ENCODE results near the gene SLIT3. TPM values are rescaled to one million over a fixed set of nuclear protein-coding genes. Genes with fewer than 3 reads are reported as not detected.
"Not testable (repeated sequence)": the region's sequence is repeated elsewhere in the genome, so short reads cannot be mapped to it uniquely, and the experiment has no call there.

The SLIT3 gene
- polyA plus RNA-seq, 3 donors, result 0.99 to 24.6 (median 16.4) TPM

GRCh38 chr5:169242849-169243186 is 58.1 kb downstream of the SLIT3 start:
- WGBS, 3 donors, result 55 to 64% (median 55%) methylated on average over 2 of the region's 2 CpGs
- no peak overlapping the region for H3K27ac ChIP-seq (ENCODE audit: low read depth, low read length)

DNA sequence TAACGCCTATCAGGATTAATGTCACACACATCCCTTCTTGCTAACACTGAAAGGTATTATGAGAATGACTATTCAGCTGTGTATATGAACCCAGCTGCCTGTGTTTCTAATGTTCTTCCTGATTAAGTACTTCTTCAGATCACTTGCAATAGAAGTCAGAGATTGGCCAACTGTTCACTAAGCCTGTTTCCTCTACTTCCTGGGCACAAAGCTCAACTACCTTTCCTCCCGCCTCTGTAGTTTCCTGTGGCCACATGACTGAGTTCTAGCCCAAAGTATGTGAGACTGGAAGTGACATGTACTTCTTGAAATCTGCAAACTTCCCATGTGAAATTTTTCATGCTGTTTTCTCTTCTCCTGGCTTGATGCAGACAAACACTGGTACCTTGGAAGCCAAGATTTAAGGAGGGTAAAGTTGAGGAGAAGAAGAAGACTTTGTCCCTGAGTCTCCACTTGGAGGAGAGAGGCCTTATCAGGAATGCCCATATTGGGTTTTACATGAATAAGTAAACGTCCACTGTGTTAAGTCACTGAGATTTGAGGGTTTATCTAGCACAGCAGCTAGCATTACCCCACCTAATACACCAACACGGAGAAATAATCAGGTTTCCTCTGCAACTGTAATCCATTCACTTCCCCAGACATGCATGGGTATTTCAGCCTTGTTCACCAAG is 58.6 kb downstream of the SLIT3 start:
- WGBS, 3 donors, result 36 to 53% (median 42%) methylated on average over 4 of the region's 4 CpGs
- H3K27ac ChIP-seq (ENCODE audit: low read depth, low read length), result no peak overlapping the region

- no peak overlapping the region for H3K27ac ChIP-seq (ENCODE audit: low read depth, low read length)
- 76 to 79% (median 77%) methylated on average over 6 of the region's 6 CpGs for WGBS, 3 donors
These were observed 71.5 kb downstream of the SLIT3 start for GRCh38 chr5:169229342-169229892.

DNA sequence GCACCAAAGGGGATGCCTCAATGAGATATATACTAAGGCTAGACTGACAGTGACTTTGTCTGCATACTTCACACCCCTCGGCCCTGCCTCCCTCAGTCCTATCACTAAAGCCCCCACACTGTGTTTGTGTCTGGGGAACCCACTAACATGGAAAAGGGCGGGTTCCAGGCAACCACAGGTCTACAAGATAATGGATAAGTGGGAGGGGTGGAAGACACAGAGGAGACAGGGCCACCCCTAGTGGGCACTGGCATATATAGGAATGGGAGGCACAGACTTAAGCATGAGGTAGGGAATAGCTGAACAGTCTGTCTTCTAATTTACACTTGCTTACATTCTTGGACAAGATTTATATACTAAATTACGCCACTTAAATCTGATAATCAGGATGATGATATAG is 74.0 kb downstream of the SLIT3 start:
- WGBS, 3 donors, result 88 to 91% (median 89%) methylated on average over 3 of the region's 3 CpGs
- no peak overlapping the region for H3K27ac ChIP-seq (ENCODE audit: low read depth, low read length)

GRCh38 chr5:169225830-169226356 is 75.0 kb downstream of the SLIT3 start:
- H3K27ac ChIP-seq (ENCODE audit: low read depth, low read length), result no peak overlapping the region
- 84 to 96% (median 90%) methylated on average over 6 of the region's 6 CpGs for WGBS, 3 donors

DNA sequence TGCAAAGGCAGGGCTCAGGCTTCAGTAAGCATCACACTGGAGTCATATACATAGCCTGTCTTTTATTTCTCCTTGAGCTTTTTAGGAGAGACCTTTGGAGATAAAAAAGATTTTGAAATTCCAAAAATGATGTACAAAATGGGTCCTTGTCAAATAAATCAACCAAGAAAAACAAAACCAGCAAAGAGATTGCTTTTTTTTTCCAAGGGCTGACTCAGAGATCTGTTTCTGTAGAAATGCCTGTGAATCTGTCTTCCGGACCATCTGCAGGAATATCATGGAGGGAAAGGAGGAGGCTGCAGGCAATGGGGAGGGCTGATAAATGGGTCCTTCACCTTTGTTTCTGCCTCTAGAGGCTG is 77.4 kb downstream of the SLIT3 start:
- 62 to 94% (median 74%) methylated on average over 1 of the region's 1 CpG for WGBS, 3 donors
- H3K27ac ChIP-seq (ENCODE audit: low read depth, low read length), result no peak overlapping the region

DNA sequence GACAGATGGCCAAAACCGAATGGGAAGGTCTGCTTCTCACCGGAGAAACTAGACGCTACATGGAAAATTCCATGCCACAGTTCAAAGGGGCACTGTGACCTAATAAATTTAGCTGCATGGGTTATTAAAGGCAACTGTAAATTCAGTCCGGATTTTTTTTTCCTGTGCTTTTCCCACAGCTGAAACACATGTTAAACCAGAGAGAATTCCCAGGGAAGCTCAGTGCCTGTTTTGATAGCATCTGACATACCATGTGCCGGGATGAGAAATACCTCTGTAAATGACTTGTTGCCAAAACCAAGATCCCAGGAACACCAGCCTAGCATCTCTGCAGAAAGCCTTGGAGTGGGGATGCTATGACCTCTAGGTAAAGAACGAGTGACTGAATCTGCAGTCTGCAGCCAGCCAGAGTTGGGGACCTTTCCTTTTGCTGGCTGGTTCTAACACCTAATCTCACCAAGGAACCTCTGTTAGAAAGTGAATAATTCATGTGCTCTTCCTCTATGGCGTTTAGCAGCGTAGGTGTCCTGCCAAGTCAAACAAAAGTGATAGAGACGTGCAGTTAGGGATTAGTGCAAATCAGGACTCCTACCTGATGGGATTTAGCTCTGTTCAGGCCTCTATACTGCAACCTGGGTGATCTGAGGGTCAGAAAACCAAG is 77.9 kb downstream of the SLIT3 start:
- 28 to 66% (median 65%) methylated on average over 9 of the region's 9 CpGs for WGBS, 3 donors

DNA sequence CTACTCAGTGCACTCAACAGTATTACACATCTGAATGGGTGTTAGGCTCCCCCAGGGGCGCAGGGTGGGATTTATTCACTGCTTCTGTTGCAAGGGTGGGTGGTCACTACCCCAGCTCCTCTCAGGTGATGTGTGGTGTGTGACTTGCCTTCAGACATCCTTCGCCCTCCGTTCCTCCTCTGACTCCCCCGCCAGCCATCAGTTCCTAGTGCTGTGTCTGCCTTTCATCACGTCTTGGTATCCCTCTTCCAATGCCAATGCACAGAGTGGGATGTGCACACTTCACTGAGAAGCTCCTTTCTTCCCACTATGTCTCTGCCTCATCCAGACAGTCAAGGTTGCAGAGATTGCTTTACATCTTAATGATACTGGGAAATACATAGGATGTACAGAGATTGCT is 79.4 kb downstream of the SLIT3 start:
- 90 to 93% (median 91%) methylated on average over 5 of the region's 5 CpGs for WGBS, 3 donors
- no peak overlapping the region for H3K27ac ChIP-seq (ENCODE audit: low read depth, low read length)

More for the DNA sequence above, 77.9 kb downstream of the SLIT3 start:
- no peak overlapping the region for H3K27ac ChIP-seq (ENCODE audit: low read depth, low read length)

- 94 to 96% (median 94%) methylated on average over 6 of the region's 6 CpGs for WGBS, 3 donors
- no peak overlapping the region for H3K27ac ChIP-seq (ENCODE audit: low read depth, low read length)
These were observed 81.0 kb downstream of the SLIT3 start for GRCh38 chr5:169219961-169220360.

DNA sequence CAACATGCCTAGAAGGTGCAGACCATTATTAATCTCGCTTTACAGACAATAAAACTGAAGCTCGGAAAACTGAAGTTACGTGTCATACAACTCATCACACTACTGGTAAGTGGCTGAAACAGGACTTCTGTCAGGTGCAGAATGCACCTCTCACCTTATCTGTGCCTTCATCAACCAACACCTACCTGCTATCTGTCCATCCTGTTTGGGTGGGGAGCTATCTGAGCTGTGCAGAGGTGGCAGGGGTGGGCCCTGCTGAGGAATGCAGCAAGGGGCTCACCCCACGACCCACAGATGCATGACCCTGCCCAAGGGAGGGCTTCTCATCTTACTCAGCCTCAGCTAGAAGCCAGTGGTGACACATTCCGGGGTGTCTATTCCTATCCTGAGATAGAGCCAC is 81.6 kb downstream of the SLIT3 start:
- 59 to 74% (median 73%) methylated on average over 5 of the region's 5 CpGs for WGBS, 3 donors
- H3K27ac ChIP-seq (ENCODE audit: low read depth, low read length), result no peak overlapping the region

DNA sequence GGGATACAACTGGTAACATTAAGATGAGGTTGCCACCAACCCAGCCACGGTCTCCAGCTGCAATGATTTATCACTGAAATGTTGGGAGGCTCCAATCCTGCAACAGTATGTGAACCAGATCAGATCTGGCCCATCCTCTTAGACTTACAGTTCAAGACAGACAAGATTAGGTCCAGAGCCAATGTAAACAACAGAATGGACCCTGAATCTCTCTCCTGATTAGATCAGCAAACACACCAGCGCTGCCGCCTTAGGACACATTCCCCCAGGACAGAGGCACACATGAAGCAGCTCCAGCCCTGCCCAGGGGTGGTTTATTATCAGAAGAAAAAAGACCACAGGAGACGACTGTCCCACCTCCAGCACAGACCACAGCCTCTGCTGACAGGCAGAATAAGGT is 82.1 kb downstream of the SLIT3 start:
- no peak overlapping the region for H3K27ac ChIP-seq (ENCODE audit: low read depth, low read length)
- WGBS, 3 donors, result 27 to 55% (median 51%) methylated on average over 4 of the region's 4 CpGs

GRCh38 chr5:169218176-169218575 is 82.8 kb downstream of the SLIT3 start:
- 66 to 84% (median 79%) methylated on average over 2 of the region's 2 CpGs for WGBS, 3 donors
- no peak overlapping the region for H3K27ac ChIP-seq (ENCODE audit: low read depth, low read length)

- H3K27ac ChIP-seq (ENCODE audit: low read depth, low read length), result no peak overlapping the region
- WGBS, 3 donors, result 76 to 82% (median 78%) methylated on average over 8 of the region's 8 CpGs
These were observed 84.1 kb downstream of the SLIT3 start for GRCh38 chr5:169216866-169217265.

GRCh38 chr5:169213479-169213878 is 87.5 kb downstream of the SLIT3 start:
- H3K27ac ChIP-seq (ENCODE audit: low read depth, low read length), result no peak overlapping the region

DNA sequence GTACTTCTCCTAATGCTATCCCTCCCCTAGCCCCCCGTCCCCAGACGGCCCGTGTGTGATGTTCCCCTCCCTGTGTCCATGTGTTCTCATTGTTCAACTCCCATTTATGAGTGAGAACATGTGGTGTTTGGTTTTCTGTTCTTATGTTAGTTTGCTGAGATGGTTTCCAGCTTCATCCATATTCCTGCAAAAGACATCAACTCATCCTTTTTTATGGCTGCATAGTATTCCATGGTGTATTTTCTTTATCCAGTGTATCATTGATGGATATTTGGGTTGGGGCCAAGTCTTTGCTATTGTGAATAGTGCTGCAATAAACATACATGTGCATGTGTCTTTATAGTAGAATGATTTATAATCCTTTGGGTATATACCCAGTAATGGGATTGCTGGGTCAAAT is 89.2 kb downstream of the SLIT3 start:
- WGBS, 3 donors, result 93 to 98% (median 97%) methylated on average over 3 of the region's 3 CpGs
- H3K27ac ChIP-seq (ENCODE audit: low read depth, low read length), result not testable (repeated sequence)

- WGBS, 3 donors, result 69 to 90% (median 82%) methylated on average over 8 of the region's 8 CpGs
- H3K27ac ChIP-seq (ENCODE audit: low read depth, low read length), result no peak overlapping the region
These were observed 96.0 kb downstream of the SLIT3 start for GRCh38 chr5:169204788-169205400.

- WGBS, 3 donors, result 49 to 78% (median 61%) methylated on average over 3 of the region's 3 CpGs
- no peak overlapping the region for H3K27ac ChIP-seq (ENCODE audit: low read depth, low read length)
These were observed 98.0 kb downstream of the SLIT3 start for GRCh38 chr5:169202969-169203368.

DNA sequence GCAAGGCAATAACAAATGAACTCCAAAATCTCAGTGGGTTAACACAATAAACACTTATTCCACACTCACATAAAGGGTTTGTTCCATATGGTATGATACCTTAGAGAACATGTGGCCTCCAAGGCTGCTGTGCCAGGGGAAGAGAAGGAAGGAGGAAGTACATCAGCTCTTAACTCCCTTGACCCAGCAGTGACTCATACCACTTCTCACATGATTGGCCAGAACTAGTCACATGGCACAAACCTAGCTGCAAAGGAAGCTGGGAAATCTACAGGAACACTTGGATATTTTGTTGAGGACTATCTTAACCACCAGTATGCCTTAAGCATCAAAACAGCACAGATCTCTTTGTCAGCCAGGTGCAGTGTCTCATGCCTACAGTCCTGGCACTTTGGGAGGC is 99.3 kb downstream of the SLIT3 start:
- H3K27ac ChIP-seq (ENCODE audit: low read depth, low read length), result no peak overlapping the region

DNA sequence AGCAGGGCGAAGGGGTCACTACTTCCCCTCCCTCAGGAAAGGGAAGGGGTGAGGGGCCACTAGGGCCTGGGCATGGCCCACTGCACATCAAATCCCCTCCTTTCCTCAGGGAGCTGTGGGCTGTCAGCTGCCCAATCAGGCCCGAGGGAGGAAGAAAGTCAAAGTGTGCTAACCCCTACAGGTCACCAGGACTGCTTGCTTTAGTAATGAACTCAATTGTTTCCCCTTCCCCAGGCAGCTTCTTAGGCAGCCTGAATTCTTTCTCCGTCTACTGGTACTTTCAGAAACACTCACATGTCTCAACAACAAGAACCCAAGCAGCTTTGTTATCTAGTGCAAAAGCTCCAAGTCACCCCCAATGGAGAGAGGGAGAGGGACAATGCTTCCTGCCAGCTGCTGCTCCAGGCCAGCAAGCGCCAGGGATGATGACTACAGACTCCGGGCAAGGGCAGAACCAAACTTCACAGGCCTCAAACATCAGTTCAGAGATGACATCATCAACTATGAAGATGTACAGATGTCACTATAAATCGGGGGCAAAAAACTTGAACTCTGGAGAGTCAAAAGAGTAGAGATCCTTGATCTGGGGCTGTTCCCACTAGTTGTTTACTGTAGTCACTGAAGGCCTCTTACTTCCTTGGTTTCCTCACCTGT is 100.7 kb downstream of the SLIT3 start:
- no peak overlapping the region for H3K27ac ChIP-seq (ENCODE audit: low read depth, low read length)
- WGBS, 3 donors, result 71 to 84% (median 76%) methylated on average over 6 of the region's 6 CpGs
